HG02981 (cell line): ENCODE data around the gene TMEM235.

Source experiments
- ATAC-seq: cut with Tn5 transposase; IDR thresholded peaks from one replicate; pipeline ENCODE4 v1.9.1; 2021; ENCODE audit warnings: mild to moderate bottlenecking, moderate library complexity; ENCODE audit not compliant: unreplicated experiment

The TMEM235 gene

GRCh38 chr17:78269955-78270381, 38.5 kb downstream of the TMEM235 start:
- no peak for ATAC-seq

GRCh38 chr17:78271419-78272170, 40.2 kb downstream of the TMEM235 start:
- ATAC-seq = no peak

- no peak for ATAC-seq
Observed at GRCh38 chr17:78272181-78272913, 40.9 kb downstream of the TMEM235 start.

- ATAC-seq = no peak
Observed at GRCh38 chr17:78272914-78273258, 41.5 kb downstream of the TMEM235 start.

GRCh38 chr17:78273813-78274212, 42.4 kb downstream of the TMEM235 start:
- ATAC-seq = no peak

DNA sequence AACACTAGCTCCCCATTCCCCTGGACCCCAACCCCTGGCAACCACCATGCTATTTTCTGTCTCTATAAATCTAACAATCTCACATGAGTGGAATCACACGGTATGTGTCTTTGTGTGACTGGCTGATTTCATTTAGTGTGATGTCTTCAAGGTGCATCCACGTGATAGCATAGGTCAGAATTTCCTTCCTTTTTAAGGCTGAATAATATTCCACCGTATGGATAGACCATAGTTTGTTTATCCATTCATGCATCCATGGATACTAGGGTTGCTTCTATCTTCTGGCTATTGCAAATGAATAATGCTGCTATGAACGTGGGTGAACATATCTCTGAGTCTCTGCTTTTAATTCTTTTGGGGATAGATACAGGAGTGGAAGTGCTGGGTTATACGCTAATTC, 43.9 kb downstream of the TMEM235 start:
- ATAC-seq = no peak

DNA sequence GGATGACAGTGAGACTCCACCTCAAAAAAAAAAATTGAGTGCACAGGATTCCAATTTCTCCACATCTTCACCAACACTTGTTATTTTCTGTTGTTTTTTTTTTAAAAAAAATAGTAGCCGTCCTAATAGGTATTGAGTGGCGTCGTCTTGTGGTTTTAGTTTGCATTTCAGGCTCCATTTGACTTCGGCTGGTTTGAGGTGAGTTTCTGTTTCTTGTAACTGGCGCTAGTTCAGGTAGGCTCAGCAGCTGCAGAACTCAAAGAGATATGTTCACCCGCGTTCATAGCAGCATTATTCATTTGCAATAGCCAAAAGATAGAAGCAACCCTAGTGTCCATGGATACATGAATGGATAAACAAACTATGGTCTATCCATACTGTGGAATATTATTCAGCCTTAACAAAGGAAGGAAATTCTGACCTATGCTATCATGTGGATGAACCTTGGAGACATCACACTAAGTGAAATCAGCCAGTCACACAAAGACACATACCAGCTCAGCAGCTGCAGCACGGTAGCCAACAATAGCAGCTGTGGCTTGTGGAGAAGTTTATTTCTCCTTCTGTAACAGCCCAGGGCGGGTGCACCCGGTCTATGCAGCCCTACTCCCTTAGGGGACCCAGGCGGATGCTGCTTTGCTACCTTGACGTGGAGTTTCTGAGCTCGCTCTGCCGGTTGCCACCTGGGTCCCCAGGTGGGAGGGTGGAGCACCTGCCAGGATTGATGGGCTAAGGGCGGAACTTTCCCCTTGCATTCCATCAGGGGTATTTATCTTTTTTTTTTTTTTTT, 44.9 kb downstream of the TMEM235 start:
- ATAC-seq = no peak

GRCh38 chr17:78278139-78278741, 46.8 kb downstream of the TMEM235 start:
- no peak for ATAC-seq

DNA sequence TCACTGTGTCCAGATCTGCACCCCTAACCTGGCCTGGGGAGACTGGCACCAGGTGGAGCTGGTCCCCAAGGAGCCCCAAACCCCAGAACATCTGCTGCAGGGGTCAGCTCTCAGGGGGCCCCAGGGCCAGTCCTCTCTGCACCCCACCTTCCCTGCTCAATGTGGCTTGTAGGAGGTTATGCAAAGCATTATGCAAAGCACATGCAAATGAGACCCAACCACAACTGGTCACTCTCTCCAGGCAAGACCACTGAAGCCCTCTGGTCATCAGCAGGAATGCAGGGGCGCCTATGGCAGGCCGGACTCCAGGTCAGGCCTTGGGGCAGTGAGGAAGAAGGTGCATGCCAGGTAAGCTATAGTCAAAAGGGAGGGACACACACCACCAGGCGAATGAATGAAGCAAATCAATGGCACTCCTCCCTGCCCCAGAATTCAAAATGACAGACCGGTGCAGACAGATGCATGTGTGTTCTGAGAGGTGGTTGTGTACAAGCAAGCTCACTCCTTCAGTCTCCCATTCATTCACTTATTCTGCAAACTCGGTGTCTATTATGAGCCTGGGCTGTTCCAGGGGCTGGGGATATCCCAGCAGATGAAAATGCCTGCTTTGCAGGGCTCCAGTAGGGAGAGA, 48.0 kb downstream of the TMEM235 start:
- no peak for ATAC-seq

- ATAC-seq = no peak
Observed at GRCh38 chr17:78281249-78281845, 49.9 kb downstream of the TMEM235 start.

DNA sequence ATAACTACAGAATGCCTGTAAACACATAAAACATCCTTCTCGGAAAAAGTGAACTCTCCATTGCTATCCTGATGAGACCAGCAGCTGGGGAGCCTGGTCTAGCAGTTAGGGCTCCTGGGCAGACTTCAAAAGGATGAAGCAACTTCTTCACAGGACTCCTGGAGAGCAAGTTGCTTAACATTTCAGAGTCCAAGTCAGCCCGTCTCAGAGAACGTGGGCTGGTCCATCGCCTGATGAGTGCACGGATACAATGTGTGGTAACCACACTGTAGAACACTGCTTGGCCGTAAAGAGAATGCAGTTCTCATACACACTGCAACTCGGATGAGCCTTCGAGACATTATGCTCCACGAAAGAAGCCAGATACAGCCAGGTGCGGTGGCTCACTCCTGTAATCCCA, 52.7 kb downstream of the TMEM235 start:
- ATAC-seq = no peak

DNA sequence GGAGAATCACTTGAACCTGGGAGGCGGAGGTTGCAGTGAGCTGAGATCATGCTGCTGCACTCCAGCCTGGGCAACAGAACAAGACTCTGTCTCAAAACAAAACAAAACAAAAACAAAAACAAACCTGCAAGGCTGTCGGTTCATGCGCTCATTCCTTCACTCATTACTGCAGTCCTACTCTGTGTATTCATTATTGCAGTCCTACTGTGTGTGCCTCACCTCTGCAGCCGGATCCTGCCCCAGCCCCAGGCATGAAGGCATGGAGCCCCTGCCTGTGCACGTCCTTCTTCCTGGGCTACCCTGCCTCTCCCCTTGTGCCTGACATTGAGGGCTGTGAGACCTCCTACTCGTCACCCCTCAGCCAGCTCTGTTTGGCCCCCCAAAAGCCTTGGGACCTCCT, 57.6 kb downstream of the TMEM235 start:
- no peak for ATAC-seq

GRCh38 chr17:78289802-78290363, 58.5 kb downstream of the TMEM235 start:
- no peak for ATAC-seq
